HG02884 (cell line): ENCODE results near the gene ITIH1.

ENCODE experiments used
- ATAC-seq: cut with Tn5 transposase; IDR thresholded peaks from one replicate; pipeline ENCODE4 v1.9.1; 2021; ENCODE audit warnings: mild to moderate bottlenecking, moderate library complexity; ENCODE audit not compliant: unreplicated experiment

Gene ITIH1

DNA sequence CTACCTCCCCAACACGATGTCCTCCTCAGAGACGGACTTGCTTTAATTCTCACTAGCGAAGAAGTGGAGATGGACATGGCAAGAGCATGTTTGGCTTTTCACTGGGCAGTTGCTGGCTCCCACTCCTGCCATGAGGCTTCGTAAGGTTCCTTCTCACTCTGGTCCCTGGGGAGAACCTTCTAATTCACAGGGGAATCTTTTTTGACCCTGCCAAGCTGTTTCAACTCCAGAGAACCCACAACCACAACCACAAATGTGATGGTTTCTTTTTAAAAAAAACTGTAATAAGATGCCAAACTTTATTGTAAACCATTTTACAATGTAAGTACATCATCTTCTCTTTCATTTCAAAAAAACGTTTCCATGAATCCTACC lies 59.1 kb downstream of the ITIH1 start:
- no peak for ATAC-seq

DNA sequence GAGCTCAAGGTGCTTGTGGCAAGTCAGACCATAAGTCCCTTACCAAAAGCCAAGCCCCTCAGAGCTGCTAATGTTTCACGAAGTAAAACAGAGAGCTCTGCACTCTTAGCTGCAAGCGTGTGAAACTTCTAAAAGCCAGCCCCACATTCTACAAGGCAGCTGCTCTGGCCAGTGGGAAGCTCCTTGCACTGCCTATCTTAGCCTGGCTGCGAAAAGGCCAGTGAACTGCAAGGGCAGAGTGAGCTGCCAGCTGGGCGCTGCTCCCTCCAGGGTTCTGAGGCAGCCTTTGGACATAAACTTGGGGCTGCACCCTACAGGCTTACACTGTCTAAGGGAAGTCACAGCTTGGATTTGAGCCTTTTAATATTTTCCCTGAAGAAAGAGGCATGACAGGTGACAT lies 59.6 kb downstream of the ITIH1 start:
- ATAC-seq, result no peak

- no peak for ATAC-seq
Measured at GRCh38 chr3:52838561-52839267, 61.3 kb downstream of the ITIH1 start.

DNA sequence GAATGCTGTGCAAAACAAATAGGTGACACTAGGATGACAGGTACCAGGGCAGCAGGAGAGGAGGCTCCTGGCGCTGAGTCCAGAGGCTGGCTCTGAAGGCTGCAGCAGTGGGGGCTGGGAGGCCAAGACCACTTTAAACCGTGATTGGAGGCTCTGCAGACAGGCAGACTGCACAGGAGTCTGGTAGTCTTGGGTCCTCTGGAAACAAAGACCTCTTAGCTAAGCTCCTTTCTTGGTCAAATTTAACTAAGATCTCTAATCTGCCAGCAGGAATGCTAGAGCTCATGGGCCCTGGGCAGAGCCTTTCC lies 61.8 kb downstream of the ITIH1 start:
- ATAC-seq, result no peak

DNA sequence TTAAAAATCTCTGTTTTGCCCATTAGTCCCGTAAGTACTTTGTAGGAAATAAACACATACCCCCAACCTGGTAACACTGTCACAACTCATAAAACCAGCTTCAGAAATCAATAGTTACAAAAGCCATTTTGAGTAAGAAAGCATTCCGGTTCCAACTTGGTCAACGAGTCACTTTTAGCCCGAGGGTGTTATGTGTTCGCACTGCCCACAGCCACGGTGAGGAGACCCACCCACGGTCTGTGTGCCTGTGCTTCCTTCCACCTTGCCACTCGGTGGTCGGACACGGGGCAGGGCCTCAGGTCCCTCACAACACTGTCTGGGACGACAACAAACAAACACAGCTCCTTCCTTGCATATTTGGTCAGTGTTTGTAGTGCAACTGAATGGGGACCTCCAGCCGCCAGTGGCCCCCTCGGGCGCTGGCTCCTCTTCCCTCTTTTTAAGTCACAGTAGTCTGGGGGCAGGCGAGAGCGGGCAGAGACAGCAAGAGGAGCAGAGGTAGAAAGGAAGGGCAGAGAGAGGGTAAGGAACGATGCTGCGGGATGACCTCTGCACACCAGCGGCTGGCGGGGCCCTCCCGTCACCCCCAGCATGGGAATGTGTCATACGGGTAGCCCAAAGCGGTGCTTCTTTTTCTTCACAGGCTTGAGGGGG lies 62.6 kb downstream of the ITIH1 start:
- no peak for ATAC-seq

- ATAC-seq, result no peak
Measured at GRCh38 chr3:52841211-52841980, 64.0 kb downstream of the ITIH1 start.
